Left forelimb (tissue), 1 donor: ENCODE measurements around the gene FAM107B.

Experiments
- DNase-seq: peaks from one replicate; pipeline ENCODE4 v3.0.0-alpha.2; 2018; ENCODE audit warnings: low spot score

Gene FAM107B

DNA sequence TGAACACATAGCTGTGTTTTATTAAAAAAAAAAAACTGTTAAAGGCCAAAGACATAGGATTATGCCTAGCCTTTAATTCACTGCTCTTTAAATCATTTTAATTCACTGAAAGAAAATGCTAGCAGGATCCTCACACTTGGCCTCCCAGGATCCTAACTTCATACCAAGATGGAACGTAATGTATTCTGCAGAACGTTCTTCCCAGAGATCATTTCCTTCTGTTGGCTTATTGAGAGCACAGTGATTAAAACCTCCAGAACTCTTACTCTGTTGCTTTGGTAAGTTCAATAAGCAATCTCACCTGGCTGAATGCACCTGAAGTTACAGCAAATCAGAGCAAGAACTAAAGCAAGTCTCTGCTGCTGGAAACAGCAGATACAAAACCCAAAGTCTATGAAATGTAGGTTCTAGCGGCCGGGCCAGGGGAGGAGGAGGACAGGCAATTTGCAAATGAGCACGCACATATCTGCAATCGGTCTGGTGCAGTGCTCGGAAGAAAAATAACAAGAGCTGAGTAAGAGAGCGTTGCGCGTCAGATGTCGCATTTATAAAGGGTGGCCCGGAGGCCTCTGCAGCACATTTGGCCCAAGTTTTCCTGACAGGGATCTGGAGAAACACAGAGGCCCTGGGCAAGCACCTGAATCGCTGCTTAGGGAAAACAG is 193.9 kb downstream of the FAM107B start:
- DNase-seq = no peak

DNA sequence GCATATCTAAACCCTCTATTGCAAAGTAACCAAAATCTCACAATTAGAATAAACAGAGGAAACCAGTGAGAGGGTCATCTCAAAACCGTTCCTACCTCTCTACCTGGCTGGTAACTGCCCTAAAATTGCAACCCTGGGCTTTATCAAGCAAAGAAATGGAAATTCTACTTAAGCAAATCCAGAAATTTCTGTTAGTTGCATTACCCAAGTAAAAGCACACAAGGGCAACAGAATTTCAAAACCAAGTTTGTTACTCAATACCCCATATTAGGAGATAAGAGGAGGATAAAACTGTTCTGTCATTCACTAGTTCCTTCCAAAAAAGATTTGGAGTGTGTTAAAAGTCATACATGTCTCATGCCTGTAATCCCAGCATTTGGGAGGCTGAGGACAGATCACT is 195.3 kb downstream of the FAM107B start:
- no peak for DNase-seq

DNA sequence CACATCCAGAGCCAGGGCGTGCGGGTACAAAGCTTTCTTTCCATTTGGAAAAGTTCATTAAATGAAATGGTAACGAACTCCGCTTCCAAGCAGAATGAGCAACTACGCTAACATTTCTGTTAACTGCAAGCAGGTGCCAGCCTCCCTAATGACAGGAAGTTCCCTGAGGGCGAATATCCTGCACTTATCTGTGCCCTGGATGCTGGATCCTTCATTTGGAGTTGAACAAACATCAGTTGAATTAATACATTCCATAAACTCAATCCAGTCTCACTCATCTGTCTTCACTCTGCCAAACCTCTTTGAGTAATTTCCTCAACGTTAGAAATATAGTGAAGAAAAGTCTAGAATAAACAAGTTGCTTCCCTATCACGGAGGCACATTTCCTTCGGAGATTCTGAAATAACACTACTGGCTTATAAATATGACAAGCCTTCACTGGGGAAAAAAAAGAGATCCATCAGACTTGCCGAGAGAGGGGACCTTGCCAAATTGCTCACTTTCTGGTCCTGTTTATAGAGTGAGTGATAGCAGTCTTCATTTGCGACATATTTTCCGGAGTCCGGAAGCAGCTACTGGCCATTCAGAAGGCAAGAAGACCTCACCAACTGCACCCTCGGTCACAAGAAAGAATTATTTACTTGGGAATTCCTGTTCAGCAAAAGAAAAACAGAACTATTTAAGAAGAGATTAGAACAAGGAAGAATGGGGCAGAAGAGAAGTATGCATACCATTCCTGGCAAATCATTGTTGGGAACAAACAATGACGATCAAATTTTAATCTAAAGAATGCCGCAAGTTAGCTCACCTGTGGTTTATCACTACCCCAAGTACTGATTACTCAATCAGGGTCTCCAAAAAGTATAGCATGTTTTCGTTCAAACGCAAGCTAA is 196.4 kb downstream of the FAM107B start:
- no peak for DNase-seq

DNA sequence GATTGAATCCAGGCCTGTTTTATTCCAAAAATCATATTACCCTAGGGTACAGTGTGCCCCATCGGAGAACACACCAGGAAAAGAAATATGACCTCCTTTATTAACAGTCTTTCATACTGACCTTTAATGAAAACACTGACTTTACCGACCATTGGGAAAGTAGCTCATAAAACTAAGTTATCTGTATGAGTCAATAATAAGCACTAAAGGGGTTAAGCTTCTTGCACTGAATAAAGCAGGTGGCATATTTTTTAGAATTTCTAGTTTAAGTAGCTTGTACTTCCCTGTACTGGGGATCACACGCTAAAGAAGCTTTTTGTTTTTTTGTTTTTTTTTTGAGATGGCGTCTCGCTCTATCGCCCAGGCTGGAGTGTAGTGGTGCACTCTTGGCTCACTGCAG is 199.8 kb downstream of the FAM107B start:
- no peak for DNase-seq

DNA sequence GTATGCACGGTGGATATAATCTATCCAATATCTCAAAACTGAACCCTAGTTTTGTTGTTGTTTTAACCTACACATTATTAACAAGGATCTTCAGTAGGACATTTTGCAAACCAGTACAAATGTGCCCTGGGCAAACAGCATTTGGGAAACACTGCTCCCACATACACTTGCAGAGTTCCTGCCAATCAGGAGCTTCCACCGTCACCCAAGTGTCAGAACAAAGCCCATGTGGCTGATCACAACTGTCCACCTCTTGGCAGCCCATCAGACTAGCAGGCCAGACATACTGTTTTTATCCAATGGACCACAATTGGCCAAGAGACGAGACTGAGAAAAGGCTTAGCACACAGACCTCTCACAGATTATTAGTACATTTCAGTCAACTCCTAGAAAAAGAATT is 200.4 kb downstream of the FAM107B start:
- DNase-seq = no peak

DNA sequence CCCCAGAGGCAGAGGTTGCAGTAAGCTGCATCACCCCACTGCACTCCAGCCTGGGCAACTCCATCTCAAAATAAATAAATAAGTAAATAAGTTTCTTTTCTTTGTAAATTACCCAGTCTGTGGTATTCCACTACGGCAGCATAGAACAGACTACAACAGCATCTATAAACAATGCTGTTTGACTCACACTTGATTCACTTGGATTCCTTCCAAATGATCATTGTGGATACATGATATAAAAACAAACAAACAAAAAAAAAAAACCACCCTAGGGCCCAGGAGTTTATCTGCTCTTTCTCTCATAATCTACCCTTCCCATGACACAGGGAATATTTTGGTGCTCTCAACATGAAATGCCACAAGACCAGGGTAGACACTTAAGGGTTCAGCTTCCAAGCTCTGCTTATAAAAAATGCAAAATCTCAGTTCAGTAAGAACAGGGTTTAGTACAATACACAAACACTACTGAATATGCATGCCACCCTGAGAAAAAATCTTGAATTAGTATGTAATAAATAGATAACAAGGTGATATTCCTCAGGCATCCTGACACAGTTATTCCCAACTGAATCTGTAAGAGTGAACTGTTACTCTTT is 200.9 kb downstream of the FAM107B start:
- no peak for DNase-seq

DNA sequence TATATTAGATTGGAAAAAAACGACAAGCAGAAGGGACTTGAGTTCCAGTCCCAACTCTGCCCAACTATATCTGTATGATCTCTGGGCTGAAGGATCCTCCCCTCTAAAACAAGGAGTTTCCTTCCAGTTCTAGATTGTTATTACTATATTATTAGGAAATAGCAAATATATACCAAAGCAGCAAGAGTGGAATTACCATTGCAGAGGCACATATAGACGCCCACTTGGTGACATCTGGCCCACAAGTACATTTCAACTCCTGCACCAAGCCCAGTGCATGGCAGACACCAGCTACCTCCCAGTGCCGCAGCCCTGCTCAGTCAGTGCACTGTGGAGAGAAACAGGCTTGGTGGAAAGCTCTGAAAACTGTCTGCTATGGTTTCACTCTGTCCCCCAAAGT is 201.9 kb downstream of the FAM107B start:
- DNase-seq = no peak

DNA sequence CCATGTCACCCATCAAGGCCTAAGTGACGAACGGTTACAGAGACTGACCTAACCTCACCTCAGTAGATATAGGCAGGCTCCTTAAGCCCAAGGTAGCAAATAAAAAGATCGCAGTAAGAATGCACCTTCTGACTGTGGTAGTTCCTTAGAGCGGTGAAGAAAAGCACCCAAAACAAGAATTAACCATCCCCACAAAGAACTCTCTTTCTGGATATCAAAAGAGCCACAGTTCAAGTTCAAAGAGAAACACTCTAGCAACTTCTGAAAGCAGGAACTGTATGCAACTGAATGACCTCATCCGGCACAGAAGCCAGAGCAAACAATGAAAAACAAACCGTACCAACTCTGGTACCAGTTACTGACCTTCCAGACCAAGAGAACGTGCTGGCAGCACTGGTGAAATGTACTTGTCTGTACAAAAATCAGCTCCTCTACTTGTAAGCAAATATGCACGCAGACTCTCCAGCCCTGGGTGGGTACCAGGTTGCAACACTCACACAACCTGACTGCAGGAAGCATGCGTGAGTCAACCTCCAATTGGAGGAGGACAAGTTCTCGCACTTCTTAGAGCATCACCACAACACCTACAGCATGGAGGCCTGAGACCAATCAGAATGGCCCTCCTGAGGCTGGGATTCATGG is 202.7 kb downstream of the FAM107B start:
- no peak for DNase-seq

DNA sequence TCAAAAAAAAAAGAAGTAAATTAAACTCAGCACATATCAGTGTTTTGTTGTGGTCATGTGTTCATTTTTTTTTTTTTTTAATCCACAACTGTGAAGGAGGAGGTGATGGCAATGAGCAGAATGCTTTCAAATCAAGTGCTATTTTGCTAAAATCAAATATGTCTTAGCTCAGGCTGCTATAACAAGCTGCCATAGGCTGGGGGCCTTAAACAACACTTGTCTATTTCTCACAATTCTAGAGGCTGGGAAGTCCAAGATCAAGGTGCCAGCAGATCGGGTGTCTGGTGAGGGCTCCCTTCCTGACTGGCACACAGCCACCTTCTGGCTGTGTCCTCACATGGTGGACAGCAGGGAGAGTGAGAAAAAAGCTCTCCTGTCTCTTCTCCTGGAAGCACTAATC is 203.9 kb downstream of the FAM107B start:
- DNase-seq = no peak

DNA sequence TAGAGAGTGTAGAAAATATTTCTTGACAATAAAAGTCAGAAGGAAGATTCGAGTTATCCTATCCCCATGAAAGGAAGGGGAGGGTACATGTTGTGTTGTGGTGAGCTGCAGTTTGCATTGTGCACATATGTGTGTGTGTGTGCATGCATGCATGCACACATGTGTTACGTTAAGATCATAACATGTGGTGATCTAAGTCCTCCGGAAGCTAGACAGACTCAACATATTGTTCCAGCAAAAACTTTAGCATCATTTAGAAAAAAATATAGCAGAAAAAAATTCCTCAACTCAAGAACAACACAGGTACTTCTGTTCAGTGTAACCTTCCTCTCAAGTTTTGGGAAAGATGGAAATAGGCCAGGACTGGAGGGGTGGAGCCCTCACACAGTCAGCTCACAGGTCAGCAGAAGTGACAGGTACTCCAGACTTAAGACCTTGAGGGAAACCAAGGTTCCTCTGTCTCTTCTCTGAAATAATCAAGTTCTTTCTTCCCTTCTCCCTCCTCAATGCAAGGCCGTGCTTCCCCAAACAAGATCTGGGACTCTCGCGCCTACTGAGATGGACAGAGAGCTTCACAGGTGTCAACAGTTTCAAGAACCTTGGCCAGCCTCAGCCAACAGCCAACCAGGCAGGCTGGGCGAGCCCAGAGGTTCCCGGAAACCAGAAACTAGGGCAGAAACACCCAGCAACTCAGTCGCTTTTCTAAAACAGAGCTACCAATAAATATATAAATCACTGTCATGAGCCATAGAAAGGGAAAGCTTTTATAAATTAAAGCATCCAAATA is 205.2 kb downstream of the FAM107B start:
- no peak for DNase-seq

DNA sequence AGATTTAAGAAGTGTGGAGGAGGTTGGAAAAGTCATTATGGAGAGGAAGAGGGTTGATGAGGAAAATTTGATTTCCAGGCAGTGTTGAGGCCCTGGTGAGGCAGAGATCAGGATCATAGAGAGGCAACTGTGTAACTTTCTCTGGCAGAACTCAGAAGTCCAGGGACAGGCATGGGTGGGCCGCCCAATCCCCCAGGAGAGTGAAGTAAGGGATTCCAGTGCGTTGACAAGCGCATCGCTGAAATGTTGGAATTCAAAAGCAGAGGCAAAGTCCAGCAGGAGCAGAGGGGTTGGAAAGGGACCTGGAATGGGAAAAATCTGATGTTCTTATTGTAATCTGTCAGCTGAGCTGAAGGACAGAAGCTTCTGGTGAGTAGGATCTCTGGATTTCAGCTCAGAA is 207.3 kb downstream of the FAM107B start:
- DNase-seq = no peak

DNA sequence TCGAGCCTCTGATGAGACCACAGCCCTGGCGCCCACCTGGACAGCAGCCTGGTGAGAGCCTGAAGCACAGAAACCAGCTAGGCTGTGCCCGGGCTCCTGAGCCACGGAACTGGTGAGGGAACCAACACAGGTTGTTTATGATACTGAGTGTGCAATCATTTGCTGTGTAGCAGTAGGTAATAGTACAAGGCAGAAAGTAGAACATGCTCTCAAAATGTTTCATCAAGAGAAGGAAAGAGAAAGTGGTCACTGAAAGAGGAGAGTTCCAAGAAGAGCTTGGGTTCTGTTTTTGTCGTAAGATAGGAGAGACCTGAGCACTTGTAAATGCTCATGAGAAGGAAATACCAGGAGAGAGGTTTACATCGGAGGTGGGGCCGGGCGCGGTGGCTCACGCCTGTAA is 208.2 kb downstream of the FAM107B start:
- no peak for DNase-seq

DNA sequence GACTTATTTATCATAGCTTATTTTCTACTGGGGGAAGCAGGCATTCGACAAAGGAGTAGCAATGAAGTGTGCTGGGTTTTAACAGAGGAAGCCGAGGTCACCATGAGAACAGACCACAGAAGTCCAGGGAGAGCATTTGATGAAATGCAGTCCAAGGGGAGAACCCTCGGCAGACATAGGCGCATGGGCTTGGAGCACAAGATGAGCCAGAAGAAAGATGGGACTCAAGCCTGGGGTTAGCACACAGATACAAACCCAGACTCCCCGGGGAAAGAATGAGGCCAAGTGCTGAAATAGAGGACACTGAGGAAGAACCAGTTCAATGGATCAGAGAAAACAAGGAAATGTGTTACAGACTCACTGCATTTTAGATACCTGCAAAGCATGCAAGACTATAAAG is 209.5 kb downstream of the FAM107B start:
- no peak for DNase-seq

DNA sequence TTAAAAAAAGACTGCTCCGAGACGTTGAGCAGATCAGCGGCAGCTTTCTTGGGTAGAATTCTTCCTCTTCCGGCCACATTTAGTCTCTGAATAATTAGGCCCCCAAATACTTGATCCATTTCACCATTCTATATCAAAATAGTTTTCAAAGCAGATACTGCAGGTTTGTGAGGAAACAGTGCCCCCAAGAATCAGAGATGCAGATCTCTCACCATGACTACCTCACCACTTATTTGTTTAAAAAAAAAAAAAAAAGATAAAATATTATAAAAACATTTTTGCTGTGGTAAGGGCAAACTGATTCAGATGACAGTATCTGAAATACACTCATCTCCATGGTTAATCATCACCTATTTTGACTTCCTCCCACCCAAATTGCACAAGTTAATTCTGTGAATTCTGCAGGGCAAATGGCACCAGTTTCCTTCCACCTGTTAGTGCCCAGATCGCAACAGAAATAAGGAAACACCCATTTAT is 210.4 kb downstream of the FAM107B start:
- no peak for DNase-seq

DNA sequence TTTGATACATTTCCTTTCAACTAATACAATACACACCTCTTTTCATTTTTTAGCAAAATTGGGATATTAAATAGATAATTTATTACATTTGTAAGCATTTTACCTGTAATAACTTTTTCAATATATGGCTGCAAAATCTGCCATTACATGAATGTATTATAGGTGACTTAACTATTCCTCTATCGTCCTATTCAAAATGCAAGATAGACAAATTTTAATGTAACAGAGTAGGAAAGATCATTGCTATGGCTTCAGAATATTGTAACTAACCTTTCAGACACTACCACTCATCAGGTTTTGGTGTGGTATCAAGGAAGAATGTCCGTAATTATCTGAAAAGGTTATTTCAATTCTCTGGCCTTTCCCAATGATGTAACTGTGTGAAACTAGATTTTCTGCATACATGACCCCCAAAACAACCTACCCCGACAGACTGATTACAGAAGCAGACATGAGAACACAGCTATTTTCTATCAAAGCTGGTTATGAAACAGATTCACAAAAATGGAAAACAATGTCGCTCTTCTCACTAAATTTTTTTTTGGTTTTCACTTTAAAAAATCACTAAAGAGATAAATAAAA is 211.2 kb downstream of the FAM107B start:
- DNase-seq = no peak

DNA sequence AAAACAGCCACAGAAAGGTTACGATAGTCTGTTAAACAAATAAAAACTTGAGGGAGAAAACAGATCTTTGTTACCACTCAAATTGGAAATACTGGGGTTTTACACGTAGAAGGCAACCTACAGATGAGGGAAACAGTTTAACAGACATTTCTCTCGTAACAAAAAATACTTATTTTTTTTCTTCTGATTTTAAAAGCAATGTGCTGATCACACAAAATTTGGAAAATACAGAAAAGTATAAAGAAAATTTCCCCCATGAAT is 211.7 kb downstream of the FAM107B start:
- no peak for DNase-seq

DNA sequence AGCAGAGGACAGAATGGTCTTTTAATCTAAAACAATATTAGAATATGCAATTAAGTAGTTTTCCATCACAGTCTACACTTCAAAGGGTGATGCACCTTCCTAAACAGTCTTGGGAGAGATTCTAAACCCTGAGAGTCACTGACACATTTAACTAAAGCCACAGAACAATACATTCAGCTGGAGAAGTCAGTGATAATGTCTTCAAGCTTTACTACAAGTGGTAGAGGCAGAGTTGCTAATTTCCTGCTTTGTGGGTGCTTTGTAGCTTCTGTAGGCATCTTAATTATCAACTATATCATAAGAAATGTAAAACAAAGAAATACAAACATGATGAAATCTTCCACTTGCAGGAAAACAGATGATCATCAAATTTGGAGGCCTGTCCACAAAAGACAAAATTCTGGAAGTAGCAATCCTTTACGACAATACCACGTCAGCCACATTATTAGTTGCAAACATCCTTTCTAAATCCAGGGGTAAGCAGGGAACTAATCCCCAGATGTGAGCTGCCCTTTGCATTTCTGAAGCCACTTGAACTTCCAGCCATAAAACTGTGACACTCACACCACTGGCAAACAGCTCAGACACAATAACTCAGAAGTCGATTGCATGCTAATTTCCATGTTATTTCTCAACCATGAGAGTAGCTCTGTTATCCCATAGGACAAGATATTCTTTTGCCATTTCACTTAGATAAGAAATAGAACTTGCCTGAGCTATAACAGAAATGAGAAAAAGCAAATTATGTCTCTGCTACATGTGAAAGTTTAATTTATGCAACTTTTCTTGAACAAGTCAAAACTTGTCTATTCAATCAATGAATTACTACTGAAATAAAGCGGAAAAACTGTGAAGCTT is 212.2 kb downstream of the FAM107B start:
- DNase-seq = no peak

DNA sequence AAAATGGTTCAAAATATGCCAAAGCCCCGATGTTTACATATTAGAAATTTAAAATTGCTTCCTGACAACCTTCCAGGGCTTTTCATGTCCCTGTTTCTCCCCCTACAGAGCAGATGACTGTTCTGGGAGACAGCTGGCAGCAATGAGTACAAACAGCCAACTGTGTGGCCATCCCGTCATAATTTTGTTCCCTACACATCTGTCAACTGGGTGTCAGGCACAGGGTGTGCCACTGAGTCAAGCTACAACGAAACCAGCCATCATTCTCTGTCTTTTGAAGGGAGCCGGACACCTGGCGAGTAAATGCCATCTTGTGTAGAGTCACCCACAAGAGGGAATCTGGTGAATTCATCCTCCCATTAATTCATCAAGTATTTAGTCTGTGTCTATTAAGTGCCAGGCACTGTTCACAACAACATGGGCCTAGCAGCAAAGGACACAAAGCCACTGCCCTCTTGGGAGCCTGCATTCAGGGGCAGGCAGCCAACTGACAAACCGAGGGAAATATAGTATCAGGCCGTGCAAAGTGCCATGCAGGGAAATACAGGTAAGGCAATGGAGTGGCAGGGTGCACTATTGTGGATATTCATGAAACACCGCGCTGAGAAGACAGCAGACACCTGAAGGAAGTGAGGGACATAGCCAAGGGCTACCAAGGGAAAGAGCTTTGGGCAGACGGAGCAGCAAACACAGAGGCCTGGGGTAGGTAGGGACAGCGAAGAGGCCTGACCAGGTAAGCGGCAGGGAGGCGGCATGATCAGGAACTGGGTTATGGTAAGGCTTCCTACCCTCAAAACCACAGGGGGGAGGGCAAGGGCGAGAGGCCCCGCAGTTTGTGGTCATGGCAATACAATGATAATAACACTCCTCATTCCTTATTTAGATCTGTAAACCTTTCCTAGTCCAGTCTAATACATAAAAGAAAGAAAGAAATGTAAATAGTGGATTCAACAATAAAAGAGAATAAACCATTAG is 213.6 kb downstream of the FAM107B start:
- DNase-seq = no peak

DNA sequence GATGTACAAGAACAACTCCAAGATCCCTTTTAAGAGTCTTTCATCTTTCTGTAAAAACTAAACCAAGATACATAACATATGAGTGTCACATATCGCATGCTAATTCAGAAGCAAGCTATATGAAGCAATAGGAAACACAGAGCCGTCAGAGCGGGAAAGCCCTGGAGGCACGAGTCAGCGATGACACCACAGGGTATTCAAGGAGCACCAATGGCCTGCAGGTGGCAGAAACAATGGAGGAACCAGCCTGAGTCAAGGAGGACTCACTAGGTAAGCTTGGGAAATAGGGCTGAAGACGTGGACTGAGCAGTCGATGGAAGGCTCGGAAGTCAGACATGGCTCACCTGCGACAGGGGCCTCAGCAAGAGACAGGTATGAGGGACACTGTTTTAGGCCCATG is 214.4 kb downstream of the FAM107B start:
- no peak for DNase-seq

DNA sequence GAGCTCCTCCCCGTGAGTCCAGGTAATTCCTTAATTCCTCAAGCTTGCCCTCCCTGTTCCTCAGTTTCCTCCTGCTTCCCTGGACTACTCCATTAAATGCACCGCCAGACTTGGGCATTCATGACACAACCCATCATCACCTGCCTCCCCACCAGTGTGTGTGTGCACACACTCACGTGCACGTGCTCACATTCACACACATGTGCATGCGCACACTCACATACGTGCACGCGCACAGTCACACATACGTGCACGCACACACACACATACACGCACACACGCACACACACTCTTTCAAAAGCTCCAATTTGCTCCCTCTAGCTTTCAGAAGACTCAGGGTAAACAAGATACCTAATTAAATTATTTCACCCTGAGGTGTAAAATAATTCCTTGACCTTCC is 216.7 kb downstream of the FAM107B start:
- DNase-seq = no peak
